Dendritic cell treated with granulocyte-macrophage colony-stimulating factor and Interleukin-4, amounts not matched to agents 40 ng/mL and 50 ng/mL, for 4 days (primary cell): ENCODE results near the gene NLRC3.
"Not testable (repeated sequence)": the region's sequence is repeated elsewhere in the genome, so short reads cannot be mapped to it uniquely, and the experiment has no call there.

Experiments
- H3K27ac Mint-ChIP-seq: one replicate; pipeline ENCODE4 v1.8.0; 2022; ENCODE audit warnings: mild to moderate bottlenecking, mixed read lengths
- H3K27me3 Mint-ChIP-seq: one replicate; pipeline ENCODE4 v1.8.0; 2022; ENCODE audit warnings: mild to moderate bottlenecking, mixed read lengths
- H3K36me3 Mint-ChIP-seq: one replicate; pipeline ENCODE4 v1.8.0; 2022; ENCODE audit warnings: low read depth, mixed read lengths
- H3K4me1 Mint-ChIP-seq: one replicate; pipeline ENCODE4 v1.8.0; 2022; ENCODE audit warnings: low read depth, mixed read lengths
- H3K4me3 Mint-ChIP-seq: one replicate; pipeline ENCODE4 v1.8.0; 2022; ENCODE audit warnings: mild to moderate bottlenecking, moderate library complexity, mixed read lengths
- H3K9me3 Mint-ChIP-seq: one replicate; pipeline ENCODE4 v1.8.0; 2022; ENCODE audit warnings: mixed read lengths
- intact Hi-C: fragments of 100-400 bp; cut with micrococcal nuclease; formaldehyde crosslinking; loops from one replicate; pipeline ENCODE4 v1.15.0; 2022

The NLRC3 gene

GRCh38 chr16:3577302-3577752 lies at the start of gene NLRC3:
Gene NLRC3, minus strand, starts transcription at chr16:3577403. Its CDS starts 12,367 bp downstream, at chr16:3565036.
- peaks cover 51% of the 10 kb centered on the region for H3K4me1 Mint-ChIP-seq
- H3K9me3 Mint-ChIP-seq, result no peaks in the 10 kb centered on the region
- H3K27ac Mint-ChIP-seq, result peak within 1 kb of the TSS; percentile 2
- peaks cover 39% of the 10 kb centered on the region for H3K27me3 Mint-ChIP-seq
- H3K36me3 Mint-ChIP-seq, result peaks cover 19% of the 10 kb centered on the region
- no peak within 1 kb of the TSS for H3K4me3 Mint-ChIP-seq
- intact Hi-C loops, result no loop called here

- Mint-ChIP-seq H3K27ac (peak overlapping the region; percentile 64), H3K4me1 (peaks cover 41% of the 10 kb centered on the region), H3K4me3 (no peak overlapping the region), H3K27me3 (no peaks in the 10 kb centered on the region), H3K9me3 (no peaks in the 10 kb centered on the region), H3K36me3 (no peaks in the 10 kb centered on the region)
- intact Hi-C loops, result no loop called here
These were observed 48.9 kb upstream of the NLRC3 start for GRCh38 chr16:3625911-3626732.

- no peaks in the 10 kb centered on the region for H3K9me3 Mint-ChIP-seq
- H3K4me3 Mint-ChIP-seq, result no peak overlapping the region
- H3K27me3 Mint-ChIP-seq, result no peaks in the 10 kb centered on the region
- peak overlapping the region; percentile 64 for H3K27ac Mint-ChIP-seq
- H3K36me3 Mint-ChIP-seq, result no peaks in the 10 kb centered on the region
- intact Hi-C loops, result no loop called here
- H3K4me1 Mint-ChIP-seq, result peaks cover 41% of the 10 kb centered on the region
These were observed 48.1 kb upstream of the NLRC3 start for GRCh38 chr16:3625331-3625730.

- Mint-ChIP-seq H3K9me3 (no peaks in the 10 kb centered on the region), H3K4me1 (peaks cover 31% of the 10 kb centered on the region), H3K27ac (no peak overlapping the region), H3K4me3 (no peak overlapping the region), H3K36me3 (no peaks in the 10 kb centered on the region), H3K27me3 (no peaks in the 10 kb centered on the region)
- intact Hi-C loops, result no loop called here
These were observed 46.4 kb upstream of the NLRC3 start for GRCh38 chr16:3623642-3624041.

GRCh38 chr16:3618769-3619141 lies 41.6 kb upstream of the NLRC3 start:
- Mint-ChIP-seq H3K9me3 (no peaks in the 10 kb centered on the region), H3K4me1 (peaks cover 33% of the 10 kb centered on the region), H3K4me3 (no peak overlapping the region), H3K27ac (no peak overlapping the region), H3K27me3 (no peaks in the 10 kb centered on the region), H3K36me3 (peaks cover 10% of the 10 kb centered on the region)
- intact Hi-C loops, result loop anchor here (10.0 kb wide), 1 partner anchor 94 kb away; no protein-coding TSS in a partner anchor

- Mint-ChIP-seq H3K4me3 (peak overlapping the region; percentile 96), H3K36me3 (peaks cover 27% of the 10 kb centered on the region), H3K4me1 (peaks cover 46% of the 10 kb centered on the region), H3K9me3 (no peaks in the 10 kb centered on the region), H3K27ac (peak overlapping the region; percentile 85), H3K27me3 (no peaks in the 10 kb centered on the region)
- intact Hi-C loops, result loop anchor here (10.0 kb wide), 1 partner anchor 88 kb away; no protein-coding TSS in a partner anchor
These were observed 35.6 kb upstream of the NLRC3 start for GRCh38 chr16:3612510-3613466.

- Mint-ChIP-seq H3K9me3 (no peaks in the 10 kb centered on the region), H3K27me3 (no peaks in the 10 kb centered on the region), H3K4me3 (peak within 1 kb of the TSS; percentile 96), H3K4me1 (peaks cover 52% of the 10 kb centered on the region), H3K36me3 (peaks cover 30% of the 10 kb centered on the region), H3K27ac (peak within 1 kb of the TSS; percentile 85)
- intact Hi-C loops, result loop anchor here (10.0 kb wide), 1 partner anchor 87 kb away; no protein-coding TSS in a partner anchor
These were observed 34.2 kb upstream of the NLRC3 start, which contains the start of gene SLX4 for GRCh38 chr16:3611146-3611975. Gene SLX4, minus strand, starts transcription at chr16:3611606. Its CDS starts 2,642 bp downstream, at chr16:3608964.

GRCh38 chr16:3610698-3611145 lies 33.5 kb upstream of the NLRC3 start:
- intact Hi-C loops, result loop anchor here (10.0 kb wide), 1 partner anchor 86 kb away; no protein-coding TSS in a partner anchor
- Mint-ChIP-seq H3K4me3 (peak overlapping the region; percentile 96), H3K4me1 (peaks cover 52% of the 10 kb centered on the region), H3K27ac (peak overlapping the region; percentile 85), H3K9me3 (no peaks in the 10 kb centered on the region), H3K27me3 (no peaks in the 10 kb centered on the region), H3K36me3 (peaks cover 36% of the 10 kb centered on the region)

GRCh38 chr16:3609895-3610697 lies 32.9 kb upstream of the NLRC3 start:
- H3K36me3 Mint-ChIP-seq, result peaks cover 37% of the 10 kb centered on the region
- intact Hi-C loops, result loop anchor here (10.0 kb wide), 1 partner anchor 85 kb away; no protein-coding TSS in a partner anchor
- H3K27ac Mint-ChIP-seq, result peak overlapping the region; percentile 85
- no peaks in the 10 kb centered on the region for H3K27me3 Mint-ChIP-seq
- peak overlapping the region; percentile 96 for H3K4me3 Mint-ChIP-seq
- H3K9me3 Mint-ChIP-seq, result no peaks in the 10 kb centered on the region
- H3K4me1 Mint-ChIP-seq, result peaks cover 46% of the 10 kb centered on the region

- H3K27me3 Mint-ChIP-seq, H3K9me3 Mint-ChIP-seq, H3K27ac Mint-ChIP-seq, H3K4me3 Mint-ChIP-seq, intact Hi-C loops: not testable (repeated sequence)
- Mint-ChIP-seq H3K4me1 (peaks cover 35% of the 10 kb centered on the region), H3K36me3 (peaks cover 39% of the 10 kb centered on the region)
These were observed 31.8 kb upstream of the NLRC3 start for GRCh38 chr16:3608976-3609375.

- H3K27ac Mint-ChIP-seq, result no peak overlapping the region
- H3K4me3 Mint-ChIP-seq, result no peak overlapping the region
- H3K4me1 Mint-ChIP-seq, result peaks cover 26% of the 10 kb centered on the region
- no peaks in the 10 kb centered on the region for H3K9me3 Mint-ChIP-seq
- intact Hi-C loops, result no loop called here
- H3K27me3 Mint-ChIP-seq, result no peaks in the 10 kb centered on the region
- H3K36me3 Mint-ChIP-seq, result peaks cover 48% of the 10 kb centered on the region
These were observed 30.9 kb upstream of the NLRC3 start for GRCh38 chr16:3608069-3608468.

- peaks cover 53% of the 10 kb centered on the region for H3K36me3 Mint-ChIP-seq
- H3K4me1 Mint-ChIP-seq, result peaks cover 22% of the 10 kb centered on the region
- H3K4me3 Mint-ChIP-seq, result no peak overlapping the region
- H3K27ac Mint-ChIP-seq, result no peak overlapping the region
- H3K9me3 Mint-ChIP-seq, result no peaks in the 10 kb centered on the region
- H3K27me3 Mint-ChIP-seq, result no peaks in the 10 kb centered on the region
- intact Hi-C loops, result no loop called here
These were observed 30.4 kb upstream of the NLRC3 start for GRCh38 chr16:3607634-3608033.
